Thymus (tissue), 11 donors: ENCODE data around the gene CDH4. TPM values are rescaled to one million over a fixed set of nuclear protein-coding genes. Genes with fewer than 3 reads are reported as not detected.

Experiments used
- DNase-seq, 9 donors: peaks; one replicate each; pipeline ENCODE4 v3.0.0-alpha.2; 2013; ENCODE audit warnings: low spot score in 9 of 9, low read depth in 6 of 9, missing footprints in 1 of 9
- H3K27ac ChIP-seq, 2 donors: one replicate each; pipeline ENCODE4 v1.5.1; 2013; ENCODE audit warnings: control low read depth in 1 of 2, low read depth in 1 of 2, low read length in 1 of 2, mild to moderate bottlenecking in 1 of 2, moderate library complexity in 1 of 2
- H3K27me3 ChIP-seq, 2 donors: one replicate each; pipeline ENCODE4 v1.5.1; 2013; ENCODE audit warnings: low read length in 1 of 2; ENCODE audit not compliant: control insufficient read depth in 2 of 2, insufficient read depth in 1 of 2
- H3K36me3 ChIP-seq, 2 donors: one replicate each; pipeline ENCODE4 v1.5.1; 2013; ENCODE audit warnings: low read length in 1 of 2, mild to moderate bottlenecking in 1 of 2, moderate library complexity in 1 of 2; ENCODE audit not compliant: control insufficient read depth in 2 of 2, insufficient read depth in 2 of 2
- H3K4me1 ChIP-seq, 2 donors: one replicate each; pipeline ENCODE4 v1.5.1; 2013; ENCODE audit warnings: low read length in 2 of 2; ENCODE audit not compliant: control insufficient read depth in 2 of 2, insufficient read depth in 2 of 2
- H3K4me3 ChIP-seq, 2 donors: one replicate each; pipeline ENCODE4 v1.5.1; 2013; ENCODE audit warnings: low read length in 2 of 2, control low read depth in 1 of 2, mild to moderate bottlenecking in 1 of 2
- H3K9me3 ChIP-seq, 2 donors: one replicate each; pipeline ENCODE4 v1.5.1; 2013; ENCODE audit warnings: low read length in 1 of 2, mild to moderate bottlenecking in 1 of 2; ENCODE audit not compliant: control insufficient read depth in 2 of 2, insufficient read depth in 1 of 2
- WGBS: extraction: QIAGEN DNeasy Blood & Tissue Kit; methylation state at CpG from one replicate; pipeline ENCODE4 v1.1.7; 2013; 5-methylcytosine and 5-hydroxymethylcytosine counted together
- polyA plus RNA-seq: library from polyadenylated mRNA; stranded (reverse); fragments of 200-250 nt; gene quantifications from one replicate; pipeline ENCODE4 v1.2.3, GENCODE V29; 2013
- total RNA-seq: library from RNA; stranded (reverse); fragments of 120-200 nt; gene quantifications from one replicate; pipeline ENCODE4 v1.2.4, GENCODE V29; 2013
- donor health status: healthy.

The CDH4 gene
- total and polyA plus RNA-seq, 2 donors: 0.34 to 0.61 TPM

DNA sequence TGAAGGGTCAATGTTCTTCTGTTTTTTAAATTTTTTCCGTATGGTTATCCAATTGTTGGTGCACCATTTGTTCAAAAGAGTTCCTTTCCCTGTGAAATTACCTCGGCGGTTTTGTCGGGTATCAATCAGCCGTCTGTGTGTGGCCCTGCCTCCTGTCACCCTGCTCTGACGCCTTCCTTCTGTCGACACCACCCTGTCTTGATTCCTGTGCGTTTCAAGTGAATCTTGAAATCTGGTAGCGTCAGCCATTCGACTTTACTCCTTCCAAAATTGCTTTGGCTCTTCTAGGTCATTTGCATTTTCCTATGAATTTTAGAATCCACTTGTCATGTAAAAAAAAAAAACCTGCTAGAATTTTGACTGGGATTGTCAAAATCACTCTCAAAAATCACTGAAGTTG is 181.1 kb downstream of the CDH4 start:
- no peaks in the 10 kb centered on the region for H3K4me1 ChIP-seq
- no peak for DNase-seq
- H3K27ac ChIP-seq: no peak overlapping the region
- H3K4me3 ChIP-seq: no peak overlapping the region
- WGBS: 38% methylated on average over 10 of the region's 10 CpGs
- H3K36me3 ChIP-seq: no peaks in the 10 kb centered on the region
- H3K27me3 ChIP-seq: peaks cover 0 to 13% of the 10 kb centered on the region in 2 donors
- peaks cover 0 to 5% of the 10 kb centered on the region in 2 donors for H3K9me3 ChIP-seq

DNA sequence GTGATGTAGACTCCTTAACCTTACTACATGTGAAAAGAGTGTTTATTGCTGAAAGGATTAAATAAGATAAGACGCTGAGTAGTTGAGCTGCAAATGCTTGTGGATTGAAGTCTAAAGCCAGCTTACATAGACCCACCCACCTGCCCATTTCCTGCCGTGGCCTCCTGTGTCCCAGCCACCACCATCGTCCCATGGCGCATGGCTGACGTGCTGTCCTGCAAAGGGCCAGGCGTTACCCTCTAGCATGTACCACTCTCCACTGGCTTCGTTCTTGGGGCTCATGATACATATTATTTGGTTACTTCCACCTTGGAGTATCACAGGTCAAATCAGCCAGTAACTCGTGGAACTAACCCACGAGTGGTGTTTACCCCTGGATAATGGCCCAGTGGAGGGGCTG is 181.8 kb downstream of the CDH4 start:
- H3K4me1 ChIP-seq: no peaks in the 10 kb centered on the region
- 85% methylated on average over 9 of the region's 9 CpGs for WGBS
- H3K36me3 ChIP-seq: no peaks in the 10 kb centered on the region
- no peak overlapping the region for H3K27ac ChIP-seq
- peaks cover 0 to 13% of the 10 kb centered on the region in 2 donors for H3K27me3 ChIP-seq
- peaks cover 0 to 5% of the 10 kb centered on the region in 2 donors for H3K9me3 ChIP-seq
- no peak overlapping the region for H3K4me3 ChIP-seq
- DNase-seq: no peak

- no peak overlapping the region for H3K4me3 ChIP-seq
- H3K4me1 ChIP-seq: no peaks in the 10 kb centered on the region
- H3K27ac ChIP-seq: no peak overlapping the region
- H3K9me3 ChIP-seq: peaks cover 0 to 5% of the 10 kb centered on the region in 2 donors
- no peak for DNase-seq
- no peaks in the 10 kb centered on the region for H3K36me3 ChIP-seq
- 57% methylated on average over 18 of the region's 18 CpGs for WGBS
- H3K27me3 ChIP-seq: peaks cover 0 to 13% of the 10 kb centered on the region in 2 donors
These were observed 182.3 kb downstream of the CDH4 start for GRCh38 chr20:61434341-61434781.

DNA sequence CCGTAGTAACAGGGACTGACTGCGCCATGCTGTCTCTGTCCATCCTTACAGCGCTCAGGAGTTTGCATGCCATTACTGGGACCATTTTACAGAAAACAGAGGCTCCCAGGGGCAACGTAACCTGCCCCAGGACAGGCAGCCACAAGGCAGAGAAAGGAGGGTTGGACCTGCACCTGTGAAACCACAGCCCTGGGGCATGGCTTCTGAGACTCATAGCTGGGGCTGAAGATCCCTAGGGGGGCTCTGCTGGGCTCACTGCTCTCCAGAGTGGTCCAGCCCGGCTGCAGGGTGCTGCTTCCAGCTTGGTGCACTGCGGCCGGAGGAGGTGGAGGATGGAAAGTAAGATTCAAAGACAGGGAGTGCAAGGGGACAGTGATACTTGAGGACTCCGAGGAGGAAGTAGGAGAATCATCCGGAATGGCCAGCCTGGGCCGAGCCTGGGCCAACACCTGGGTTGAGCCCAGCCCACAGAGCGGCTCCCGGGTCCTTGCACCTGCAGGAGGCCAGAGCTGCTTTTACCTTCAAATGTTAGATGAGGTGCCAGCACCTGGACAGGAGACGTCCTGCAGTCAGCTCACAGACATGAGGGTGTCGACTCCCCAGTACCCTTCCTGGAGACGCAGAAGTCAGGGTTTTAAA is 183.2 kb downstream of the CDH4 start:
- H3K27me3 ChIP-seq: peaks cover 0 to 11% of the 10 kb centered on the region in 2 donors
- no peak overlapping the region for H3K4me3 ChIP-seq
- H3K36me3 ChIP-seq: no peaks in the 10 kb centered on the region
- peaks cover 0 to 5% of the 10 kb centered on the region in 2 donors for H3K9me3 ChIP-seq
- DNase-seq: no peak
- no peaks in the 10 kb centered on the region for H3K4me1 ChIP-seq
- WGBS: 83% methylated on average over 15 of the region's 15 CpGs
- no peak overlapping the region for H3K27ac ChIP-seq

DNA sequence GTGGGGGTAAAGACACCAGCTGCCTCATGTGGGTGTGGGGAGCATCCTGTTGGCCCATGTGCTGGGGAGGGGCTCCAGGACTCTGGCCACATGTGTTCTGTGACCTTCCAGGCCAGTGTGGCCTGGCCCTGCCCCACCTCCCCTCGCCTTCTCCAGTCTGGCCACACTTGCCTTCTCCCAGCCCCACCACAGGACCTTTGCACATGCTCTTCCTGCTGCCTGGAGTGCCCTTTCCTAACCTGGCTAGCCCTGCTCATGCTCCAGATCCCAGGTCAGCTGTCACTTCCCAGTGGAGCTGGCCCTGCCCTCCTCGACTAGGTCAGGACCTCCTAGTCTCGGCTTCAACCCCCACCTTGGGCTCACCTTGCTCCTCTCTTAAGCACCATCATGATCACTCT is 183.8 kb downstream of the CDH4 start:
- 71% methylated on average over 3 of the region's 3 CpGs for WGBS
- no peaks in the 10 kb centered on the region for H3K36me3 ChIP-seq
- H3K27me3 ChIP-seq: peaks cover 0 to 11% of the 10 kb centered on the region in 2 donors
- H3K4me1 ChIP-seq: no peaks in the 10 kb centered on the region
- H3K9me3 ChIP-seq: peaks cover 0 to 4% of the 10 kb centered on the region in 2 donors
- H3K4me3 ChIP-seq: no peak overlapping the region
- no peak overlapping the region for H3K27ac ChIP-seq
- DNase-seq: no peak

- Histone ChIP-seq H3K4me1 (no peaks in the 10 kb centered on the region), H3K9me3 (peaks cover 0 to 4% of the 10 kb centered on the region in 2 donors), H3K27ac (no peak overlapping the region), H3K4me3 (no peak overlapping the region), H3K36me3 (no peaks in the 10 kb centered on the region), H3K27me3 (peaks cover 0 to 11% of the 10 kb centered on the region in 2 donors)
- DNase-seq: no peak
- 74% methylated on average over 2 of the region's 2 CpGs for WGBS
These were observed 184.2 kb downstream of the CDH4 start for GRCh38 chr20:61436283-61436666.

- H3K27me3 ChIP-seq: peaks cover 0 to 11% of the 10 kb centered on the region in 2 donors
- DNase-seq: no peak
- no peak overlapping the region for H3K4me3 ChIP-seq
- H3K9me3 ChIP-seq: peaks cover 0 to 4% of the 10 kb centered on the region in 2 donors
- H3K4me1 ChIP-seq: no peaks in the 10 kb centered on the region
- 39% methylated on average over 8 of the region's 8 CpGs for WGBS
- no peak overlapping the region for H3K27ac ChIP-seq
- H3K36me3 ChIP-seq: no peaks in the 10 kb centered on the region
These were observed 184.7 kb downstream of the CDH4 start for GRCh38 chr20:61436667-61437279.

DNA sequence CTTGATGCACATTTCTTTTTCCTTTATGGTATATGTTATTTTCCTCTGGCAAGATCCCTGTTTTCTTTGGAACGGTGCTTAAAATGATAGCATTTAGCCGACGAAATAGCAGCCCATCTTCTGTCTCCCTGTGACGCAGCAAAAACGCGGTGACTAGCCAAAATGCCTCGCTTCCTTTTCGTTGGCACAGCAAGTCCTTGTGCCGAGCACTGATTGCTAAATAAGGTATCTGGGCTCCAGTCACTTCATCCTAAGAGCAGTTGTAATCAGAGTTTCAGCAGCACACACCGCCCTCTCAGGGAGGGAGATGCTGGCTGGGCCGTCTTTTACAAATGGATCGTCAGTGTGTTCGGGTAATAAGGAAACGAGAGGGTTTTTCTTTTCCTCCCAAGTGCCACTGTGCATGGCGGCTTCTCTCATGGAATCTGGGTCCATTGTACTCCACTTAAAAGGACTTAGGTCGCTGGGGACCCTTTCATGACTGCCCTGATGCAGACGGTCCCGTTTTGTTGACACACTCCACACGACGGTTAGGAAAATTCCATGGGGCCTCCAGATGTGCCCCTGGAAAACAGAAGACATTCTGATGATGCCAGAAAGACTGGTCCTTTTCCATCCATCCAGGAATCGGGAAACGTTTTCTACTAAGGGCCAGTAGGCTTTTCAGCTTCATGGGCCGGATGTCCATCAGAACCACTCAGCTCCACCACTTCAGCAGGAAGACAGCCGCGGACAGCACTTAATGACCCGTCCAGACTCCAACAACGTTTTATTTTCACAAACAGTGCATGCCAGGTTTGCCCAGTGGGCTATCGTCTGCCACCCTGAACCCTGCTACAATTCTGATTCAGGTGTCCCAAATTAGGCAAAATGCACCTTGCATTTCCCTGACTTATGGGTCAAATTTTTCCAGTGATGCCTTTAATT is 185.5 kb downstream of the CDH4 start:
- Histone ChIP-seq H3K27me3 (peaks cover 0 to 11% of the 10 kb centered on the region in 2 donors), H3K4me3 (no peak overlapping the region), H3K9me3 (peaks cover 0 to 4% of the 10 kb centered on the region in 2 donors), H3K36me3 (no peaks in the 10 kb centered on the region), H3K4me1 (no peaks in the 10 kb centered on the region), H3K27ac (no peak overlapping the region)
- DNase-seq: no peak
- 48% methylated on average over 28 of the region's 28 CpGs for WGBS

DNA sequence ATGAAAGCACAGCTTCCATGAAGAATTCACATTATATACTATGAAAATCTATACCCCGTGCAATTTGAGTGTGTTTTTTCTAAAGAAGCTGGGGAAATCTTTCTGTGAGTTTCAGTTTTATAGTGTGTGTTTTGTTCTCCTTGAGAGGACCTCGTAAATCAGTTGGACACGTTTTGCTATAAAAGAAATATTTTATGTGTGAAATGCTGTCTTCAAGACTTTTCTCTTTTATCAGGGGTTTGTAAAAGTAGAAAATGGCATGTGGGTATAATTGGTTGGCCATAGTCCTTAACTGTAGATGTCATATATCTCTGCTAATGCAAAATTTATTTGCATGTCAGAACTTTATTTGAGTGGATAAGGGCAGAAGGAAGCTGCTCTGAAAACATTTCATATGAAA is 186.2 kb downstream of the CDH4 start:
- no peaks in the 10 kb centered on the region for H3K36me3 ChIP-seq
- no peaks in the 10 kb centered on the region for H3K4me1 ChIP-seq
- no peak overlapping the region for H3K4me3 ChIP-seq
- peaks cover 0 to 4% of the 10 kb centered on the region in 2 donors for H3K9me3 ChIP-seq
- WGBS: 67% methylated on average over 3 of the region's 3 CpGs
- no peak for DNase-seq
- no peak overlapping the region for H3K27ac ChIP-seq
- H3K27me3 ChIP-seq: peaks cover 0 to 11% of the 10 kb centered on the region in 2 donors
